Peyer's patch (tissue), 4 donors: ENCODE data around the gene MRPL46. TPM values are rescaled to one million over a fixed set of nuclear protein-coding genes. Genes with fewer than 3 reads are reported as not detected.

Experiments used
- DNase-seq, 3 donors: peaks; one replicate each; pipeline ENCODE4 v3.0.0-alpha.2; 2017 to 2019
- H3K27ac ChIP-seq, 4 donors: fragments of 200-600 bp; sonication (generic); one replicate each; pipeline ENCODE4 v1.5.1; 2016 to 2019
- H3K27me3 ChIP-seq, 2 donors: fragments of 200-600 bp; sonication (generic); one replicate each; pipeline ENCODE4 v1.5.1; 2019
- H3K36me3 ChIP-seq, 3 donors: fragments of 200-600 bp; sonication (generic); one replicate each; pipeline ENCODE4 v1.5.1; 2016 to 2019
- H3K4me1 ChIP-seq, 4 donors: fragments of 200-600 bp; sonication (generic); one replicate each; pipeline ENCODE4 v1.5.1; 2016 to 2019
- H3K4me3 ChIP-seq, 4 donors: fragments of 200-600 bp; sonication (generic); 1 replicate in 3 of 4; 2 replicates in 1 of 4; pipeline ENCODE4 v1.5.1; 2016 to 2019; ENCODE audit warnings: mild to moderate bottlenecking in 1 of 4
- H3K9me3 ChIP-seq, 4 donors: fragments of 200-600 bp; sonication (generic); one replicate each; pipeline ENCODE4 v1.5.1; 2016 to 2019; ENCODE audit warnings: mild to moderate bottlenecking in 1 of 4
- CTCF ChIP-seq, 6 experiments: fragments of 450-650 bp in 4 of 6; fragments of 200-600 bp in 2 of 6; sonication (generic) in 1 of 6; IDR thresholded peaks; one replicate each; pipeline ENCODE4 v1.5.1; 2017 to 2019; ENCODE audit warnings: antibody characterized with exemption in 6 of 6, mild to moderate bottlenecking in 3 of 6, moderate library complexity in 1 of 6
- POLR2A ChIP-seq, 2 donors: fragments of 450-650 bp; IDR thresholded peaks; one replicate each; pipeline ENCODE4 v1.5.1; 2017; ENCODE audit warnings: antibody characterized with exemption in 2 of 2, mild to moderate bottlenecking in 2 of 2, moderate library complexity in 2 of 2
- total RNA-seq, 4 donors: library from RNA; depleted of rRNA; stranded (reverse); fragments of >200 nt; gene quantifications; one replicate each; pipeline ENCODE4 v1.1.0, GENCODE V29; 2016

The MRPL46 gene
- total RNA-seq, 4 donors from 2014 or later: 13.7 to 23.3 (median 18.5) TPM

GRCh38 chr15:88428053-88428452 lies 39.1 kb downstream of the MRPL46 start:
- Histone ChIP-seq H3K27me3 (no peaks in the 10 kb centered on the region), H3K27ac (no peak overlapping the region), H3K36me3 (no peaks in the 10 kb centered on the region), H3K4me1 (no peaks in the 10 kb centered on the region), H3K4me3 (no peak overlapping the region), H3K9me3 (no peaks in the 10 kb centered on the region)
- no peak for TF ChIP-seq POLR2A (IDR thresholded peaks at IDR 0.05)
- TF ChIP-seq CTCF (IDR thresholded peaks at IDR 0.05): no peak
- DNase-seq: no peak

- no peaks in the 10 kb centered on the region for H3K9me3 ChIP-seq
- H3K27ac ChIP-seq: no peak overlapping the region
- H3K36me3 ChIP-seq: no peaks in the 10 kb centered on the region
- no peaks in the 10 kb centered on the region for H3K27me3 ChIP-seq
- H3K4me1 ChIP-seq: no peaks in the 10 kb centered on the region
- DNase-seq: no peak
- H3K4me3 ChIP-seq: no peak overlapping the region
- no peak for TF ChIP-seq CTCF (IDR thresholded peaks at IDR 0.05)
- no peak for TF ChIP-seq POLR2A (IDR thresholded peaks at IDR 0.05)
Observed at GRCh38 chr15:88426304-88426703, 40.9 kb downstream of the MRPL46 start.

GRCh38 chr15:88423331-88423730 lies 43.9 kb downstream of the MRPL46 start:
- no peak for DNase-seq
- no peak overlapping the region for H3K4me3 ChIP-seq
- H3K4me1 ChIP-seq: no peaks in the 10 kb centered on the region
- H3K36me3 ChIP-seq: no peaks in the 10 kb centered on the region
- no peaks in the 10 kb centered on the region for H3K9me3 ChIP-seq
- TF ChIP-seq POLR2A (IDR thresholded peaks at IDR 0.05) (no peak), CTCF (IDR thresholded peaks at IDR 0.05) (no peak)
- no peaks in the 10 kb centered on the region for H3K27me3 ChIP-seq
- H3K27ac ChIP-seq: no peak overlapping the region

GRCh38 chr15:88419830-88420229 lies 47.4 kb downstream of the MRPL46 start:
- H3K4me3 ChIP-seq: no peak overlapping the region
- H3K36me3 ChIP-seq: no peaks in the 10 kb centered on the region
- H3K9me3 ChIP-seq: no peaks in the 10 kb centered on the region
- TF ChIP-seq CTCF (IDR thresholded peaks at IDR 0.05) (no peak), POLR2A (IDR thresholded peaks at IDR 0.05) (no peak)
- H3K27ac ChIP-seq: no peak overlapping the region
- no peak for DNase-seq
- no peaks in the 10 kb centered on the region for H3K27me3 ChIP-seq
- no peaks in the 10 kb centered on the region for H3K4me1 ChIP-seq

Other genes with a start within 250 kb of the MRPL46 start
- 1 to 10 TPM in 3 of 4 donors, under 1 TPM in 1; 0.35 to 5.8 (median 3.0) TPM for gene NTRK3, start 210.6 kb downstream of the MRPL46 start, total RNA-seq
- gene MRPS11, start 320 bp upstream of the MRPL46 start, total RNA-seq: 10 to 100 TPM; 20.7 to 42.9 (median 35.3) TPM
- gene DET1, start 79.3 kb upstream of the MRPL46 start, total RNA-seq: 10 to 100 TPM in 3 of 4 donors, 1 to 10 TPM in 1; 9.3 to 19.6 (median 10.8) TPM
- 10 to 100 TPM in 2 of 4 donors, 1 to 10 TPM in 2; 9.6 to 17.3 (median 11.5) TPM for gene AEN, start 154.0 kb upstream of the MRPL46 start, total RNA-seq
- gene ISG20, start 171.6 kb upstream of the MRPL46 start, total RNA-seq: 10 to 100 TPM; 50.3 to 90.0 (median 70.6) TPM